K562 (cell line): ENCODE results near the gene TMEM214. TPM values are rescaled to one million over a fixed set of nuclear protein-coding genes. Genes with fewer than 3 reads are reported as not detected.
A peak's percentile ranks its signal among the peaks of the same experiment; 100 is the strongest.

Source experiments
- ATAC-seq: fragments of 200-7000 bp; cut with Tn5 transposase; 3 replicates; pipeline ENCODE4 v1.9.1; 2020; ENCODE audit warnings: moderate library complexity
- BruUV-seq: library from RNA; stranded (reverse); fragments of 400-500 nt; replicated peaks from 2 replicates; lab custom pipeline; 2021; lab: Mats Ljungman, UMichigan
- CTCF ChIA-PET: fragments of 300-600 bp; formaldehyde crosslinking; extraction: SDS; loops from one replicate; lab custom pipeline; 2021; ENCODE audit warnings: low intra/inter-chr PET ratio; lab: Yijun Ruan, JAX
- POLR2A ChIA-PET: fragments of 300-600, 350-650 bp; sonication (Branson Sonifier 250); formaldehyde crosslinking; extraction: SDS; loops from one replicate; lab custom pipeline; 2021; ENCODE audit warnings: antibody characterized with exemption, inconsistent platforms; lab: Yijun Ruan, JAX
- DNase-seq, 4 experiments: peaks; one replicate each; pipeline versions ENCODE4 v3.0.0 to v3.0.0-alpha.2; 2011 to 2018; ENCODE audit warnings: low spot score in 3 of 4, mixed read lengths in 3 of 4; ENCODE audit errors: extremely low read depth in 1 of 4
- FAIRE-seq: peaks from 2 replicates; lab custom pipeline; 2011; peaks lifted over from hg19 to GRCh38; lab: Jason Lieb, UNC
- H2AFZ ChIP-seq: 2 replicates; pipeline ENCODE4 v1.6.0; 2011; ENCODE audit warnings: low read depth, low read length, control low read depth, inconsistent platforms
- H3K27ac ChIP-seq: fragments of 200-600 bp; 3 replicates; pipeline ENCODE4 v1.8.0; 2011; ENCODE audit warnings: low read depth, mild to moderate bottlenecking, control low read depth, inconsistent platforms, low read length, moderate library complexity, mixed read lengths; ENCODE audit errors: extremely low read depth
- H3K27me3 ChIP-seq, 2 experiments: fragments of 300-600 bp in 1 of 2; 2 replicates in 1 of 2; 3 replicates in 1 of 2; pipeline versions ENCODE4 v1.6.0 to v1.8.0; 2011; ENCODE audit warnings: inconsistent platforms in 2 of 2, low read length in 2 of 2, mild to moderate bottlenecking in 1 of 2, mixed read lengths in 1 of 2, moderate library complexity in 1 of 2; ENCODE audit not compliant: control insufficient read depth in 2 of 2, insufficient read depth in 2 of 2
- H3K36me3 ChIP-seq: fragments of 300-600 bp; 3 replicates; pipeline ENCODE4 v1.8.0; 2011; ENCODE audit warnings: mild to moderate bottlenecking, low read length, inconsistent platforms; ENCODE audit not compliant: control insufficient read depth, insufficient read depth
- H3K4me1 ChIP-seq, 2 experiments: fragments of 200-600 bp in 1 of 2; replicated peaks in 1 of 2; 2 replicates in 1 of 2; 3 replicates in 1 of 2; pipeline versions ENCODE4 v1.5.1 to v1.8.0; 2011; ENCODE audit warnings: inconsistent platforms in 2 of 2, low read length in 2 of 2, mild to moderate bottlenecking in 1 of 2, mixed read lengths in 1 of 2, moderate library complexity in 1 of 2; ENCODE audit not compliant: control insufficient read depth in 2 of 2, insufficient read depth in 2 of 2
- H3K4me2 ChIP-seq: 2 replicates; pipeline ENCODE4 v1.6.1; 2011; ENCODE audit warnings: low read length, control low read depth, inconsistent platforms, mixed read lengths; ENCODE audit not compliant: insufficient read depth
- H3K4me3 ChIP-seq: fragments of 200-600 bp; sonication (generic), shearing (Covaris generic); 2 replicates; pipeline ENCODE4 v1.5.1; 2016; ENCODE audit warnings: control low read depth, inconsistent platforms
- H3K79me2 ChIP-seq: fragments of 200-600 bp; 3 replicates; pipeline ENCODE4 v1.8.0; 2011; ENCODE audit warnings: low read length, inconsistent platforms; ENCODE audit not compliant: control insufficient read depth, insufficient read depth
- H3K9ac ChIP-seq, 2 experiments: 2 replicates each; pipeline versions ENCODE4 v1.6.0 to v1.6.1; 2011; ENCODE audit warnings: low read depth in 2 of 2, low read length in 2 of 2, control low read depth in 1 of 2, inconsistent platforms in 1 of 2, mild to moderate bottlenecking in 1 of 2, mixed read lengths in 1 of 2; ENCODE audit not compliant: insufficient read depth in 1 of 2
- H3K9me1 ChIP-seq: one replicate; pipeline ENCODE4 v1.6.0; 2011; ENCODE audit warnings: inconsistent platforms, mild to moderate bottlenecking, low read length, moderate library complexity; ENCODE audit not compliant: control insufficient read depth, insufficient read depth
- H3K9me3 ChIP-seq: replicated peaks from 2 replicates; pipeline ENCODE4 v1.5.1; 2011; ENCODE audit warnings: low read depth, low read length, inconsistent platforms; ENCODE audit not compliant: control insufficient read depth, insufficient read depth
- H4K20me1 ChIP-seq: replicated peaks from 2 replicates; pipeline ENCODE4 v1.6.1; 2011; ENCODE audit warnings: low read length, inconsistent platforms, mixed read lengths; ENCODE audit not compliant: control insufficient read depth, insufficient read depth
- NONO ChIP-seq, 2 experiments: fragments of 200-400 bp in 1 of 2; fragments of 450-650 bp in 1 of 2; formaldehyde crosslinking in 1 of 2; IDR thresholded peaks; 2 replicates each; pipeline ENCODE4 v1.6.1; 2017; ENCODE audit warnings: low read depth in 2 of 2, mild to moderate bottlenecking in 2 of 2, moderate library complexity in 2 of 2, low read length in 1 of 2
- SMARCA5 ChIP-seq: fragments of 450-650 bp; IDR thresholded peaks from 2 replicates; pipeline ENCODE4 v1.6.1; 2016
- SNIP1 ChIP-seq: fragments of 450-650 bp; IDR thresholded peaks from 2 replicates; pipeline ENCODE4 v1.7.1; 2017; ENCODE audit warnings: low read depth, mild to moderate bottlenecking
- ZNF146 ChIP-seq: IDR thresholded peaks from one replicate; pipeline ENCODE4 v1.6.1; 2018; ENCODE audit warnings: missing compliant biosample characterization; ENCODE audit not compliant: unreplicated experiment
- ZNF740 ChIP-seq, 3 experiments: fragments of 200-800 bp in 1 of 3; sonication (Bioruptor generic) in 1 of 3; sonication (generic) in 1 of 3; formaldehyde crosslinking in 1 of 3; IDR thresholded peaks; 2 replicates each; pipeline versions ENCODE4 v1.6.1 to v1.8.0; 2016 to 2022; ENCODE audit warnings: mild to moderate bottlenecking in 2 of 3, missing compliant biosample characterization in 2 of 3, missing genetic modification characterization in 2 of 3, missing genetic modification reagents in 1 of 3
- in situ Hi-C: fragments of 300-500 bp; cut with MboI; formaldehyde crosslinking; loops from 4 replicates; pipeline ENCODE4 v1.15.0; 2018; ENCODE audit warnings: inconsistent platforms, mixed read lengths
- intact Hi-C: fragments of 100-400 bp; cut with micrococcal nuclease; formaldehyde crosslinking; loops from 2 replicates; pipeline ENCODE4 v1.14.2; 2022
- polyA plus RNA-seq, 8 experiments: library from polyadenylated mRNA; depleted of rRNA in 4 of 8; stranded (reverse) in 5 of 8; unstranded in 3 of 8; fragments of >200 nt; fragmentation: Nextera tagmentation in 2 of 8; fragmentation: Illumina TruSeq in 1 of 8; extraction: Ambion mirVana in 2 of 8; extraction: Trizol in 1 of 8; gene quantifications; 2 replicates each; pipeline versions ENCODE4 v1.2.1 to v1.2.3, GENCODE V29; 2011 to 2014; ENCODE audit warnings: inconsistent platforms in 1 of 8, missing spikeins in 1 of 8
- total RNA-seq, 7 experiments: library from RNA; depleted of rRNA in 6 of 7; stranded (reverse); fragments of >200 nt in 6 of 7; fragmentation: Illumina TruSeq in 2 of 7; extraction: Trizol in 2 of 7; gene quantifications; 2 replicates each; pipeline versions ENCODE4 v1.2.1 to v1.2.3, GENCODE V29; 2011 to 2021; ENCODE audit warnings: low replicate concordance in 1 of 7

Gene TMEM214
- total and polyA plus RNA-seq, 9 of the 15 experiments (the other 6 are each of a cell fraction or from before 2014, with no cell fraction given), result 11.4 to 81.4 (median 44.1) TPM

GRCh38 chr2:27008678-27009077, 24.1 kb upstream of the TMEM214 start (continued):
- no peak for TF ChIP-seq ZNF740 (CRISPR knock-in tag; IDR thresholded peaks at IDR 0.05)
- TF ChIP-seq ZNF740 (tag; IDR thresholded peaks at IDR 0.05), result peak in 1 of 2 experiments; percentile 26; a peak in 1 of 4 replicates
- peak; percentile 92 for TF ChIP-seq ZNF146 (CRISPR knock-in tag)

DNA sequence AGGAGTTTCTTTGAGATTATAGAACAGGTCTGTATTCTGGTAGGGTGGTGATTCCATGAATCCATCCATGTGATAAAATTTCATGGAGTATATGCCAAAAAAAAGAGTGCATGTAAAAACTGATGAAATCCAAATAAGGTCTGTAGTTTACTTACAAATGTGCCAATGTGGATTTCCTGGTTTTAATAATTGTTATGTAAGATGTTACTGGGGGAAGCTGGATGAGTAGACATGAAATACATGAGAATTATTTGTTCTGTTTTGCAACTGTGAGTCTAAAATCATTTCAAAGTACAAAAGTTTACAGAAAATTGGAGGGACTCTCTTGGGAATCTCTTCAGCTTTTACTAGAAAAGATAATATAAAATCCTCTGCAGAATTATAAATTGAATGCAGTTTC, 23.7 kb upstream of the TMEM214 start:
- ATAC-seq (no peak), DNase-seq (no peak), FAIRE-seq (no peak)
- Histone ChIP-seq H3K4me2 (no peak overlapping the region), H3K9ac (no peak overlapping the region), H3K4me1 (peaks cover 35 to 90% of the 10 kb centered on the region in 2 experiments), H3K27ac (no peak overlapping the region), H3K36me3 (peaks cover 3% of the 10 kb centered on the region; the same call in 1 of the 3 replicates), H3K79me2 (peaks cover 67% of the 10 kb centered on the region), H3K9me3 (no peaks in the 10 kb centered on the region), H4K20me1 (no peaks in the 10 kb centered on the region), H3K4me3 (no peak overlapping the region), H2AFZ (no peak overlapping the region), H3K27me3 (no peaks in the 10 kb centered on the region), H3K9me1 (no peaks in the 10 kb centered on the region)
- POLR2A ChIA-PET, result interaction anchor here (0.6 to 1.2 kb wide), 9 partner anchors 11 to 1855 kb away, joined by 3 to 7 read pairs (median 4); no protein-coding TSS in a partner anchor
- TF ChIP-seq SMARCA5, result no peak
- TF ChIP-seq SNIP1, result no peak
- no peak for TF ChIP-seq NONO (IDR thresholded peaks at IDR 0.05; ENCODE audit: low read depth in 2 of 2, low read length in 1 of 2)
- in situ Hi-C loops (no loop called here), intact Hi-C loops (no loop called here)
- no TSS peak for BruUV-seq
- CTCF ChIA-PET, result no interaction called here
